Ovary (tissue), 3 donors: ENCODE data around the gene GREB1L.

Experiments
- CTCF ChIP-seq, 3 donors: fragments of 450-650 bp in 2 of 3; fragments of 200-600 bp in 1 of 3; IDR thresholded peaks; one replicate each; pipeline versions ENCODE4 v1.5.1 to v1.8.0; 2016 to 2022; ENCODE audit warnings: antibody characterized with exemption in 3 of 3, mild to moderate bottlenecking in 1 of 3
- POLR2A ChIP-seq: fragments of 450-650 bp; IDR thresholded peaks from one replicate; pipeline ENCODE4 v1.6.1; 2017; ENCODE audit warnings: antibody characterized with exemption, mild to moderate bottlenecking, moderate library complexity
- donor health status: DM: no; HTN: no; CAD: no.

- TF ChIP-seq CTCF (IDR thresholded peaks at IDR 0.05) (no peak), POLR2A (no peak)
Observed at GRCh38 chr18:21398121-21398520, 156.1 kb downstream of the GREB1L start.
